ENCODE results near the gene ATP9A. TPM values are rescaled to one million over a fixed set of nuclear protein-coding genes. Genes with fewer than 3 reads are reported as not detected.

ATP9A gene
- polyA plus RNA-seq, 1 donor from 2014 or later = 56.1 TPM

DNA sequence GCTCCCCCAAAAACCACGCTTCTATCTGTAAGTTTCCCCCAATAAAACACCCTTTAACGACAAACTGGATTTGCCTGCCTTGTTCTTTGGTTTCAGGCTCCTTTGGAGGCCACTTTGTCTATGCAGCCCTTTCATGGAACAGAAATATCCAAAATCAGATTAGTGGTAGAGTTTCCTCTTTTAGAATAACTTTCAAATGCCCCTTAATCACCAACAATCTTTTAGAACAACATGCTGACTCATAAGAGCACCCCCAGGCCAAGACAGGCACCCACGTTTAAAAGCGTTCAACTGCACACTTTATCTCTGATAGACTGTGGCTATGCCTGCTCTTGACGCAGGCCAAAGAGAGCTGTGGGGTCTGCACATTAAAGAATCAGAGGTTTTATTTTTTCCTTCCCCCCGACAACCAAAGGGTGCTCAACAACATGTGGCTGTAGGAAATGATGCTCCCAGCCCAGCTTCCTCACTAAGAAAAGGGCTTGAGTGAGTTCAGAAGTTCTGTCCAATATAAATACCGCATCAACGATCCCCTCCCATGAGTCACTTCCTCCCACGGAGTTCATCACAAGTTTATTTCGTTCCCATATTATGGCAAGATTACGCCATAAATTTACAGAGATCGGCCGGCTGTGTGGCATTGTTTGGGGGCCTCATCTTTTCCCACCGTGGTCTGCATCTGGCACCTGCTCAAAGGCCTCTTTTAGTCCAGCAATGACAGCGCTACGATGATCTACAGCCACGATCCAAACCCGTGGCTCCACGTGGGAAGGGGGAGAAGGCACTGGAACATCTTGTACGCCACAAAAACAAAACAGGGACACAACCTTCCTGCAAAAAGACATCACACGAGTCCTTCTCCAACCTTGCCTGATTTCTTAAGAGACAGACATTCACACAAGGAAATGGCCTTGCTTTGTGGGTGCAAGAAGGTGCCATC lies 136.9 kb downstream of the ATP9A start:
- H3K79me2 ChIP-seq (replicated peaks; ENCODE audit: insufficient read depth, low read length) = no peaks in the 10 kb centered on the region
- peaks cover 5% of the 10 kb centered on the region for H3K36me3 ChIP-seq (ENCODE audit: insufficient read depth, low read length)
- H3K27ac ChIP-seq (ENCODE audit: low read length) = no peak overlapping the region
- H3K27me3 ChIP-seq (ENCODE audit: insufficient read depth, low read depth, low read length) = no peaks in the 10 kb centered on the region
- no peaks in the 10 kb centered on the region for H3K9me2 ChIP-seq (ENCODE audit: insufficient read depth, low read length)
- no peaks in the 10 kb centered on the region for H4K20me1 ChIP-seq (ENCODE audit: insufficient read depth)
- no peak overlapping the region for H2AFZ ChIP-seq (ENCODE audit: low read depth, low read length)
- H3K4me2 ChIP-seq (ENCODE audit: low read length) = no peak overlapping the region
- no peaks in the 10 kb centered on the region for H3F3A ChIP-seq (ENCODE audit: insufficient read depth, low read length, poor library complexity, severe bottlenecking)
- no peak overlapping the region for H3K4me3 ChIP-seq (ENCODE audit: low read length)
- H3K9ac ChIP-seq (ENCODE audit: low read length) = no peak overlapping the region
- H3K9me3 ChIP-seq (ENCODE audit: low read length) = no peaks in the 10 kb centered on the region
- TF ChIP-seq RAD21 (conservative IDR thresholded peaks at IDR 0.05) (no peak), EZH2 (IDR thresholded peaks at IDR 0.05; ENCODE audit: borderline replicate concordance, insufficient read depth, low read length, poor library complexity, severe bottlenecking) (no peak), EP300 (conservative IDR thresholded peaks at IDR 0.05; ENCODE audit: poor library complexity, severe bottlenecking) (no peak), TAF1 (IDR thresholded peaks at IDR 0.05; ENCODE audit: low read depth) (no peak), SMC3 (conservative IDR thresholded peaks at IDR 0.05; ENCODE audit: poor library complexity) (no peak), MXI1 (conservative IDR thresholded peaks at IDR 0.05; ENCODE audit: poor library complexity, severe bottlenecking) (no peak), POLR2AphosphoS5 (IDR thresholded peaks at IDR 0.05) (no peak)
- TF ChIP-seq, protein P1, sequence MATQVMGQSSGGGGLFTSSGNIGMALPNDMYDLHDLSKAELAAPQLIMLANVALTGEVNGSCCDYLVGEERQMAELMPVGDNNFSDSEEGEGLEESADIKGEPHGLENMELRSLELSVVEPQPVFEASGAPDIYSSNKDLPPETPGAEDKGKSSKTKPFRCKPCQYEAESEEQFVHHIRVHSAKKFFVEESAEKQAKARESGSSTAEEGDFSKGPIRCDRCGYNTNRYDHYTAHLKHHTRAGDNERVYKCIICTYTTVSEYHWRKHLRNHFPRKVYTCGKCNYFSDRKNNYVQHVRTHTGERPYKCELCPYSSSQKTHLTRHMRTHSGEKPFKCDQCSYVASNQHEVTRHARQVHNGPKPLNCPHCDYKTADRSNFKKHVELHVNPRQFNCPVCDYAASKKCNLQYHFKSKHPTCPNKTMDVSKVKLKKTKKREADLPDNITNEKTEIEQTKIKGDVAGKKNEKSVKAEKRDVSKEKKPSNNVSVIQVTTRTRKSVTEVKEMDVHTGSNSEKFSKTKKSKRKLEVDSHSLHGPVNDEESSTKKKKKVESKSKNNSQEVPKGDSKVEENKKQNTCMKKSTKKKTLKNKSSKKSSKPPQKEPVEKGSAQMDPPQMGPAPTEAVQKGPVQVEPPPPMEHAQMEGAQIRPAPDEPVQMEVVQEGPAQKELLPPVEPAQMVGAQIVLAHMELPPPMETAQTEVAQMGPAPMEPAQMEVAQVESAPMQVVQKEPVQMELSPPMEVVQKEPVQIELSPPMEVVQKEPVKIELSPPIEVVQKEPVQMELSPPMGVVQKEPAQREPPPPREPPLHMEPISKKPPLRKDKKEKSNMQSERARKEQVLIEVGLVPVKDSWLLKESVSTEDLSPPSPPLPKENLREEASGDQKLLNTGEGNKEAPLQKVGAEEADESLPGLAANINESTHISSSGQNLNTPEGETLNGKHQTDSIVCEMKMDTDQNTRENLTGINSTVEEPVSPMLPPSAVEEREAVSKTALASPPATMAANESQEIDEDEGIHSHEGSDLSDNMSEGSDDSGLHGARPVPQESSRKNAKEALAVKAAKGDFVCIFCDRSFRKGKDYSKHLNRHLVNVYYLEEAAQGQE (IDR thresholded peaks at IDR 0.05; ENCODE audit: borderline replicate concordance) = no peak
- TF ChIP-seq, protein P2, sequence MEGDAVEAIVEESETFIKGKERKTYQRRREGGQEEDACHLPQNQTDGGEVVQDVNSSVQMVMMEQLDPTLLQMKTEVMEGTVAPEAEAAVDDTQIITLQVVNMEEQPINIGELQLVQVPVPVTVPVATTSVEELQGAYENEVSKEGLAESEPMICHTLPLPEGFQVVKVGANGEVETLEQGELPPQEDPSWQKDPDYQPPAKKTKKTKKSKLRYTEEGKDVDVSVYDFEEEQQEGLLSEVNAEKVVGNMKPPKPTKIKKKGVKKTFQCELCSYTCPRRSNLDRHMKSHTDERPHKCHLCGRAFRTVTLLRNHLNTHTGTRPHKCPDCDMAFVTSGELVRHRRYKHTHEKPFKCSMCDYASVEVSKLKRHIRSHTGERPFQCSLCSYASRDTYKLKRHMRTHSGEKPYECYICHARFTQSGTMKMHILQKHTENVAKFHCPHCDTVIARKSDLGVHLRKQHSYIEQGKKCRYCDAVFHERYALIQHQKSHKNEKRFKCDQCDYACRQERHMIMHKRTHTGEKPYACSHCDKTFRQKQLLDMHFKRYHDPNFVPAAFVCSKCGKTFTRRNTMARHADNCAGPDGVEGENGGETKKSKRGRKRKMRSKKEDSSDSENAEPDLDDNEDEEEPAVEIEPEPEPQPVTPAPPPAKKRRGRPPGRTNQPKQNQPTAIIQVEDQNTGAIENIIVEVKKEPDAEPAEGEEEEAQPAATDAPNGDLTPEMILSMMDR (IDR thresholded peaks at IDR 0.05; ENCODE audit: poor library complexity, severe bottlenecking) = no peak

DNA sequence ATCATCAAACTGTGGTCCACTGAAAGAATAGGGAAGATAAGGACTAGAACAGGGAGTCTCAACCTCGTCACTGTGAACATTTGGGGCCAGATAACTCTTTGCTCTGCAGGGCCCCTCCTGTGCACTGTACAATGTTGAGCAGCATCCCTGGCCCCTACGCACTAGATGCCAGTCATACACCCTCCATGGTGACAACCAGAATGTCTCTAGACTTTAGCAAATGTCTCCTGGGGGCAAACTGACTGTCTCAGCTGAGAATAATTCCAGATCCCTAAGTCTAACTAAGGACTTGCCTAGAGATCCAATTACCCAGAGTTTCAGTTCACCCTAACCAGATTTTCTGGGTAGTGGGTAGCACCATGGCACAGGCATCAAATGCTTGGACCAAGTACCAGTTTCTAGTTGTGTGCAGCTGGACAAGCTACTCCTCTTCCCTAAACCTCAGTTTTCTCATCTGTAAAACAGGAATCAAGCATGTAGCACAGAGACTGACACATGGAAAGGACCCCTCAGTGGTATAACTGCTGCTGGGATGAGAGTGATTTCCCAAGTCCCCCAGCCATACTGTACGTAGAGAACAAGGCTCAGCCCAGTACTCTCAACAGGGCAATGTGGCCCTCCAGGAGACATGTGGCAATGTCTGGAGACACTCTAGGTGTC lies 138.7 kb downstream of the ATP9A start:
- Histone ChIP-seq H4K20me1 (ENCODE audit: insufficient read depth) (no peaks in the 10 kb centered on the region), H3K27me3 (ENCODE audit: insufficient read depth, low read depth, low read length) (no peaks in the 10 kb centered on the region), H3F3A (ENCODE audit: insufficient read depth, low read length, poor library complexity, severe bottlenecking) (no peaks in the 10 kb centered on the region), H3K4me2 (ENCODE audit: low read length) (no peak overlapping the region), H3K4me3 (ENCODE audit: low read length) (no peak overlapping the region), H2AFZ (ENCODE audit: low read depth, low read length) (no peak overlapping the region), H3K79me2 (replicated peaks; ENCODE audit: insufficient read depth, low read length) (no peaks in the 10 kb centered on the region), H3K9me3 (ENCODE audit: low read length) (no peaks in the 10 kb centered on the region), H3K36me3 (ENCODE audit: insufficient read depth, low read length) (peaks cover 4% of the 10 kb centered on the region), H3K9me2 (ENCODE audit: insufficient read depth, low read length) (no peaks in the 10 kb centered on the region), H3K9ac (ENCODE audit: low read length) (no peak overlapping the region), H3K27ac (ENCODE audit: low read length) (no peak overlapping the region)
- TF ChIP-seq, protein P1 (IDR thresholded peaks at IDR 0.05; ENCODE audit: borderline replicate concordance) = no peak
- TF ChIP-seq EP300 (conservative IDR thresholded peaks at IDR 0.05; ENCODE audit: poor library complexity, severe bottlenecking) (no peak), MXI1 (conservative IDR thresholded peaks at IDR 0.05; ENCODE audit: poor library complexity, severe bottlenecking) (no peak), SMC3 (conservative IDR thresholded peaks at IDR 0.05; ENCODE audit: poor library complexity) (no peak), EZH2 (IDR thresholded peaks at IDR 0.05; ENCODE audit: borderline replicate concordance, insufficient read depth, low read length, poor library complexity, severe bottlenecking) (no peak), RAD21 (conservative IDR thresholded peaks at IDR 0.05) (no peak), POLR2AphosphoS5 (IDR thresholded peaks at IDR 0.05) (no peak), TAF1 (IDR thresholded peaks at IDR 0.05; ENCODE audit: low read depth) (no peak)
- TF ChIP-seq, protein P2 (IDR thresholded peaks at IDR 0.05; ENCODE audit: poor library complexity, severe bottlenecking) = no peak

All from neural cell (in vitro differentiated cells).